OCI-LY7 (cell line): ENCODE measurements around the gene SRRM2. TPM values are rescaled to one million over a fixed set of nuclear protein-coding genes. Genes with fewer than 3 reads are reported as not detected.

ENCODE experiments used
- BruUV-seq: library from RNA; stranded (reverse); fragments of 400-500 nt; replicated peaks from 2 replicates; lab custom pipeline; 2021; lab: Mats Ljungman, UMichigan
- CTCF ChIA-PET: fragments of 300-600 bp; sonication (Branson Sonifier 250); formaldehyde crosslinking; loops from one replicate; lab custom pipeline; 2022; ENCODE audit warnings: antibody characterized with exemption; ENCODE audit not compliant: unreplicated experiment; lab: Charles Lee
- POLR2A ChIA-PET: fragments of 300-600 bp; sonication (Branson Sonifier 250); formaldehyde crosslinking; loops from one replicate; lab custom pipeline; 2022; ENCODE audit warnings: antibody characterized with exemption; lab: Charles Lee
- DNase-seq: peaks from one replicate; pipeline ENCODE4 v3.0.0-alpha.2; 2015; ENCODE audit warnings: low spot score
- H2AFZ ChIP-seq: fragments of 200-600 bp; sonication (generic), shearing (Covaris generic); 2 replicates; pipeline ENCODE4 v1.6.1; 2014; ENCODE audit warnings: mild to moderate bottlenecking, antibody characterized with exemption, low read length, moderate library complexity
- H3K27ac ChIP-seq: fragments of 200-600 bp; sonication (generic); 2 replicates; pipeline ENCODE4 v1.5.1; 2014; ENCODE audit warnings: mixed run types, low read depth, mild to moderate bottlenecking, moderate library complexity, low read length, inconsistent platforms; ENCODE audit not compliant: poor library complexity, severe bottlenecking
- H3K36me3 ChIP-seq: fragments of 200-600 bp; sonication (generic); 2 replicates; pipeline ENCODE4 v1.6.1; 2014; ENCODE audit warnings: mild to moderate bottlenecking, antibody characterized with exemption, low read length, moderate library complexity, mixed read lengths; ENCODE audit not compliant: insufficient read depth
- H3K4me1 ChIP-seq: fragments of 200-600 bp; sonication (generic); 2 replicates; pipeline ENCODE4 v1.5.1; 2014; ENCODE audit warnings: mild to moderate bottlenecking, low read length; ENCODE audit not compliant: insufficient read depth, poor library complexity, severe bottlenecking
- H3K4me2 ChIP-seq: fragments of 200-600 bp; sonication (generic); 2 replicates; pipeline ENCODE4 v1.6.1; 2014; ENCODE audit warnings: mild to moderate bottlenecking, low read length
- H3K4me3 ChIP-seq: fragments of 200-600 bp; sonication (generic); 2 replicates; pipeline ENCODE4 v1.5.1; 2014; ENCODE audit warnings: mild to moderate bottlenecking, low read depth, low read length; ENCODE audit not compliant: poor library complexity, severe bottlenecking
- H3K79me2 ChIP-seq: fragments of 200-600 bp; sonication (generic); 2 replicates; pipeline ENCODE4 v1.6.1; 2016; ENCODE audit warnings: low read depth, mild to moderate bottlenecking, low read length, moderate library complexity, mixed read lengths; ENCODE audit not compliant: insufficient read depth
- H3K9me2 ChIP-seq: fragments of 200-600 bp; sonication (generic); 2 replicates; pipeline ENCODE4 v1.6.1; 2016; ENCODE audit warnings: mild to moderate bottlenecking, low read length, mixed read lengths; ENCODE audit not compliant: insufficient read depth
- H3K9me3 ChIP-seq: fragments of 200-600 bp; sonication (generic); 2 replicates; pipeline ENCODE4 v1.6.1; 2014; ENCODE audit warnings: mild to moderate bottlenecking, mixed run types, low read length, mixed read lengths
- H4K20me1 ChIP-seq: fragments of 200-600 bp; sonication (generic); 2 replicates; pipeline ENCODE4 v1.6.1; 2014; ENCODE audit warnings: mild to moderate bottlenecking, antibody characterized with exemption, low read length, moderate library complexity, mixed read lengths; ENCODE audit not compliant: insufficient read depth
- EZH2phosphoT487 ChIP-seq: fragments of 200-600 bp; sonication (generic); IDR thresholded peaks from 2 replicates; pipeline ENCODE4 v1.6.1; 2018; ENCODE audit warnings: low read depth, borderline replicate concordance, mild to moderate bottlenecking, mixed run types, antibody characterized with exemption, low read length, moderate library complexity, mixed read lengths
- intact Hi-C: fragments of 100-400 bp; cut with micrococcal nuclease; formaldehyde crosslinking; loops from one replicate; pipeline ENCODE4 v1.10.0; 2022; ENCODE audit not compliant: unreplicated experiment
- small RNA-seq: library from RNA; depleted of rRNA; stranded (forward); fragments of <200 nt; gene quantifications from one replicate; pipeline ENCODE3, GENCODE V24; 2014
- total RNA-seq, 2 experiments: library from RNA; depleted of rRNA in 1 of 2; stranded (reverse); fragments of >200 nt in 1 of 2; shearing (Covaris generic) in 1 of 2; gene quantifications; 2 replicates each; pipeline ENCODE4 v1.2.3, GENCODE V29; 2014 to 2022
- TF ChIP-seq, protein P1 (sequence below): fragments of 200-600 bp; sonication (generic); conservative IDR thresholded peaks from 2 replicates; pipeline ENCODE4 v1.5.1; 2014; ENCODE audit warnings: mild to moderate bottlenecking, antibody characterized with exemption, low read length, moderate library complexity, mixed read lengths

Gene SRRM2
- total RNA-seq, 2 experiments from 2014 or later, result 208 to 819 TPM

DNA sequence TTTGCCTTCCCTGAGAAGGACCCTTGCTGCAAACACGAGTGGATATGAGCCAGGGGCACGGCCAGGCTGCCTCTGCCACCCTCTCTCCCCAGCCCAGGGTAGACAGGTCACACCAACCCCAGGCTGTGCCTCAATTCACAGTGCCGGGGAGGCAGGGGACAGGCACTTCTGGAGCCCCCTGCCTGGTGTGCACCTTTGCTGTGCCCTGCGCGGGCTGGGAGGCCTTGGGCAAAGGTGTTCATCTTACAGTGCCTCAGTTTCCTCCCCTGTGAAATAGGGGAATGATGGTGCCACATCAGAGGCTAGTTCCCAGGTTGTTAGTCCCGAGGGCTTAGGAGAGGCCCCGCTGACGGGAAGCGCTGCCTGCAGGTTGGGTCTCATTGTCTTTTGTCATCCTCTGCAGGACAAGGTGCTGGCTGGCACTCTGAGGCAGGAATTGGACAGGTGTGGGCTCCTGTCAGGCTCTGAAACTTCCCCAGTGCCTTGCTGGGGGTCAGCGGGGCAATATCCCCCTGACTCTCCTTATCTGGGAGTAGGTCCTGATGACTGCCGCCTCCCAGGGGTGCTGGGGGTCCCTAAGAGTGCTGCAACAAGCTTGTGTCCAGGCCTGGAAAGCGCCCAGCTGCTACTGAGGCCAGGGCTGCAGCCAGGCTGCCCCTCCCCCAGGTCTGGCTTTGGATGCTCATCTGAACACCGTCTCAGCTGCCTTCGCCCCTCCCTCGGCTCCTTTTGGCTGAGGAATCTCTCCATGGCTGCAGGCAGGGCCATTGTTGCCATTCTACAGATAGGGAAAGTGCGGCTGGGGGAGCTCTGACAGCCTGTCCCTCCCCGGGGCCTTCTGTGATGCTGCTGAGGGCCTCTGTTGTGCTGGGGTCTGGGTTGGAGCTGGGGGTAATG lies 67.7 kb downstream of the SRRM2 start:
- Histone ChIP-seq H3K79me2 (peaks cover 10% of the 10 kb centered on the region; the same call in 1 of the 2 replicates), H3K27ac (no peak overlapping the region), H3K9me2 (no peaks in the 10 kb centered on the region), H3K36me3 (no peaks in the 10 kb centered on the region), H3K4me3 (no peak overlapping the region), H3K4me1 (peaks cover 18% of the 10 kb centered on the region), H2AFZ (no peak overlapping the region), H3K9me3 (no peaks in the 10 kb centered on the region), H4K20me1 (no peaks in the 10 kb centered on the region), H3K4me2 (no peak overlapping the region)
- TF ChIP-seq EZH2phosphoT487, result no peak
- TF ChIP-seq, protein P1, sequence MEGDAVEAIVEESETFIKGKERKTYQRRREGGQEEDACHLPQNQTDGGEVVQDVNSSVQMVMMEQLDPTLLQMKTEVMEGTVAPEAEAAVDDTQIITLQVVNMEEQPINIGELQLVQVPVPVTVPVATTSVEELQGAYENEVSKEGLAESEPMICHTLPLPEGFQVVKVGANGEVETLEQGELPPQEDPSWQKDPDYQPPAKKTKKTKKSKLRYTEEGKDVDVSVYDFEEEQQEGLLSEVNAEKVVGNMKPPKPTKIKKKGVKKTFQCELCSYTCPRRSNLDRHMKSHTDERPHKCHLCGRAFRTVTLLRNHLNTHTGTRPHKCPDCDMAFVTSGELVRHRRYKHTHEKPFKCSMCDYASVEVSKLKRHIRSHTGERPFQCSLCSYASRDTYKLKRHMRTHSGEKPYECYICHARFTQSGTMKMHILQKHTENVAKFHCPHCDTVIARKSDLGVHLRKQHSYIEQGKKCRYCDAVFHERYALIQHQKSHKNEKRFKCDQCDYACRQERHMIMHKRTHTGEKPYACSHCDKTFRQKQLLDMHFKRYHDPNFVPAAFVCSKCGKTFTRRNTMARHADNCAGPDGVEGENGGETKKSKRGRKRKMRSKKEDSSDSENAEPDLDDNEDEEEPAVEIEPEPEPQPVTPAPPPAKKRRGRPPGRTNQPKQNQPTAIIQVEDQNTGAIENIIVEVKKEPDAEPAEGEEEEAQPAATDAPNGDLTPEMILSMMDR, result no peak
- BruUV-seq, result no TSS peak
- DNase-seq, result no peak
- CTCF ChIA-PET, result no interaction called here
- intact Hi-C loops, result no loop called here
- POLR2A ChIA-PET, result no interaction called here

Small RNA genes lying within 50 kb of the gene (small RNA-seq; reads per million reads assigned to genes)
- gene SNORA3C, result not detected

Other genes with a start within 250 kb of the SRRM2 start
- gene ATP6V0C, start 238.7 kb upstream of the SRRM2 start, total RNA-seq (2014; rRNA removed; shearing (Covaris generic)), result 15.0 and 16.4 TPM in 2 replicates
- gene ATP6V0C, start 238.7 kb upstream of the SRRM2 start, total RNA-seq (2022), result 87.4 and 94.3 TPM in 2 replicates
- gene AMDHD2, start 232.3 kb upstream of the SRRM2 start, total RNA-seq (2014; rRNA removed; shearing (Covaris generic)), result 48.4 and 51.8 TPM in 2 replicates
- 47.1 and 59.7 TPM in 2 replicates for gene AMDHD2, start 232.3 kb upstream of the SRRM2 start, total RNA-seq (2022)
- gene CEMP1, start 221.2 kb upstream of the SRRM2 start, total RNA-seq (2014; rRNA removed; shearing (Covaris generic)), result 0.25 TPM in 1 of 2 replicates, not detected in the other
- gene CEMP1, start 221.2 kb upstream of the SRRM2 start, total RNA-seq (2022), result 0.35 and 0.55 TPM in 2 replicates
- gene PDPK1, start 214.6 kb upstream of the SRRM2 start, total RNA-seq (2014; rRNA removed; shearing (Covaris generic)), result 11.7 and 14.4 TPM in 2 replicates
- gene PDPK1, start 214.6 kb upstream of the SRRM2 start, total RNA-seq (2022), result 38.3 and 40.6 TPM in 2 replicates
- 18.9 and 34.6 TPM in 2 replicates for gene KCTD5, start 70.1 kb upstream of the SRRM2 start, total RNA-seq (2014; rRNA removed; shearing (Covaris generic))
- 25.2 and 25.8 TPM in 2 replicates for gene KCTD5, start 70.1 kb upstream of the SRRM2 start, total RNA-seq (2022)
- gene PRSS27, start 32.4 kb upstream of the SRRM2 start, total RNA-seq (2014; rRNA removed; shearing (Covaris generic)), result 1.3 and 2.7 TPM in 2 replicates
- 5.7 and 7.7 TPM in 2 replicates for gene PRSS27, start 32.4 kb upstream of the SRRM2 start, total RNA-seq (2022)
- gene ELOB, start 24.6 kb downstream of the SRRM2 start, total RNA-seq (2014; rRNA removed; shearing (Covaris generic)), result 282 and 285 TPM in 2 replicates
- gene ELOB, start 24.6 kb downstream of the SRRM2 start, total RNA-seq (2022), result 204 and 209 TPM in 2 replicates
- not detected in 2 replicates for gene PRSS33, start 34.9 kb downstream of the SRRM2 start, total RNA-seq (2014; rRNA removed; shearing (Covaris generic))
- gene PRSS33, start 34.9 kb downstream of the SRRM2 start, total RNA-seq (2022), result not detected in 2 replicates
- not detected in 2 replicates for gene PRSS41, start 45.8 kb downstream of the SRRM2 start, total RNA-seq (2014; rRNA removed; shearing (Covaris generic))
- not detected in 2 replicates for gene PRSS41, start 45.8 kb downstream of the SRRM2 start, total RNA-seq (2022)
- 44.5 and 68.7 TPM in 2 replicates for gene PRSS21, start 64.6 kb downstream of the SRRM2 start, total RNA-seq (2014; rRNA removed; shearing (Covaris generic))
- gene PRSS21, start 64.6 kb downstream of the SRRM2 start, total RNA-seq (2022), result 69.6 and 75.1 TPM in 2 replicates
- 1.2 and 4.0 TPM in 2 replicates for gene ZG16B, start 77.7 kb downstream of the SRRM2 start, total RNA-seq (2014; rRNA removed; shearing (Covaris generic))
- 2.5 and 2.6 TPM in 2 replicates for gene ZG16B, start 77.7 kb downstream of the SRRM2 start, total RNA-seq (2022)
- not detected in 2 replicates for gene PRSS22, start 105.5 kb downstream of the SRRM2 start, total RNA-seq (2014; rRNA removed; shearing (Covaris generic))
- gene PRSS22, start 105.5 kb downstream of the SRRM2 start, total RNA-seq (2022), result not detected in 2 replicates
- 38.7 and 44.9 TPM in 2 replicates for gene FLYWCH2, start 130.6 kb downstream of the SRRM2 start, total RNA-seq (2014; rRNA removed; shearing (Covaris generic))
- gene FLYWCH2, start 130.6 kb downstream of the SRRM2 start, total RNA-seq (2022), result 22.3 and 23.9 TPM in 2 replicates
- gene FLYWCH1, start 159.3 kb downstream of the SRRM2 start, total RNA-seq (2014; rRNA removed; shearing (Covaris generic)), result 25.3 and 26.1 TPM in 2 replicates
- 61.9 and 63.9 TPM in 2 replicates for gene FLYWCH1, start 159.3 kb downstream of the SRRM2 start, total RNA-seq (2022)
- gene KREMEN2, start 211.6 kb downstream of the SRRM2 start, total RNA-seq (2014; rRNA removed; shearing (Covaris generic)), result 0.09 and 0.28 TPM in 2 replicates
- gene KREMEN2, start 211.6 kb downstream of the SRRM2 start, total RNA-seq (2022), result 0.31 TPM in 1 of 2 replicates, not detected in the other
- 38.1 and 49.1 TPM in 2 replicates for gene PAQR4, start 216.7 kb downstream of the SRRM2 start, total RNA-seq (2014; rRNA removed; shearing (Covaris generic))
- gene PAQR4, start 216.7 kb downstream of the SRRM2 start, total RNA-seq (2022), result 59.7 and 67.4 TPM in 2 replicates
- 80.2 and 104 TPM in 2 replicates for gene PKMYT1, start 227.8 kb downstream of the SRRM2 start, total RNA-seq (2014; rRNA removed; shearing (Covaris generic))
- 195 and 197 TPM in 2 replicates for gene PKMYT1, start 227.8 kb downstream of the SRRM2 start, total RNA-seq (2022)